Erythroblast (primary cell): ENCODE data around the gene CMTM7.

Source experiments
- GATA1 ChIP-seq: IDR thresholded peaks from 2 replicates; pipeline ENCODE4 v1.6.1; 2011; ENCODE audit warnings: low read depth, mild to moderate bottlenecking, control low read depth, low read length, moderate library complexity
- POLR2A ChIP-seq: IDR thresholded peaks from 2 replicates; pipeline ENCODE4 v1.6.1; 2011; ENCODE audit warnings: mild to moderate bottlenecking, low read length

- TF ChIP-seq POLR2A: no peak
- no peak for TF ChIP-seq GATA1
These were observed 31.2 kb upstream of the CMTM7 start for GRCh38 chr3:32360493-32360827.
